ENCODE data around the gene ZBTB2.

The ZBTB2 gene

GRCh38 chr6:151325075-151326050 lies 66.0 kb downstream of the ZBTB2 start:
- DNase-seq, result peak; percentile 13 to 18

- DNase-seq, result no peak
Measured at GRCh38 chr6:151324488-151324825, 66.9 kb downstream of the ZBTB2 start.

- peak; percentile 66 to 69 for DNase-seq
Measured at GRCh38 chr6:151323791-151324487, 67.4 kb downstream of the ZBTB2 start.

- no peak for DNase-seq
Measured at GRCh38 chr6:151322570-151322969, 68.8 kb downstream of the ZBTB2 start.

- DNase-seq, result no peak
Measured at GRCh38 chr6:151321438-151321837, 69.9 kb downstream of the ZBTB2 start.

- DNase-seq, result no peak
Measured at GRCh38 chr6:151320140-151320539, 71.2 kb downstream of the ZBTB2 start.

- no peak for DNase-seq
Measured at GRCh38 chr6:151317995-151318365, 73.4 kb downstream of the ZBTB2 start.

- no peak for DNase-seq
Measured at GRCh38 chr6:151317103-151317994, 74.0 kb downstream of the ZBTB2 start.

- DNase-seq, result peak; percentile 24 to 50
Measured at GRCh38 chr6:151315661-151316060, 75.7 kb downstream of the ZBTB2 start.
